GM23248 (cell line): Measurements from ENCODE around the gene NOTUM. TPM values are rescaled to one million over a fixed set of nuclear protein-coding genes. Genes with fewer than 3 reads are reported as not detected.
A peak's percentile ranks its signal among the peaks of the same experiment; 100 is the strongest.

Experiments used
- DNase-seq: peaks from one replicate; pipeline ENCODE4 v3.0.0-alpha.2; 2015
- H2AFZ ChIP-seq: fragments of 200-600 bp; sonication (generic); 2 replicates; pipeline ENCODE4 v1.6.1; 2016; ENCODE audit warnings: antibody characterized with exemption
- H3F3A ChIP-seq: fragments of 200-600 bp; sonication (generic); 2 replicates; pipeline ENCODE4 v1.6.1; 2016; ENCODE audit warnings: mild to moderate bottlenecking, antibody characterized with exemption, mixed run types; ENCODE audit not compliant: insufficient read depth
- H3K27ac ChIP-seq: fragments of 200-600 bp; sonication (generic); 2 replicates; pipeline ENCODE4 v1.5.1; 2016; ENCODE audit warnings: mild to moderate bottlenecking
- H3K27me3 ChIP-seq: fragments of 200-600 bp; sonication (generic); replicated peaks from 2 replicates; pipeline ENCODE4 v1.6.1; 2016; ENCODE audit warnings: mild to moderate bottlenecking; ENCODE audit not compliant: insufficient read depth
- H3K36me3 ChIP-seq: fragments of 200-600 bp; sonication (generic); 2 replicates; pipeline ENCODE4 v1.6.1; 2016; ENCODE audit warnings: low read depth, mild to moderate bottlenecking
- H3K4me1 ChIP-seq: fragments of 200-600 bp; sonication (generic); 2 replicates; pipeline ENCODE4 v1.6.1; 2016; ENCODE audit warnings: mild to moderate bottlenecking; ENCODE audit not compliant: insufficient read depth
- H3K4me2 ChIP-seq: fragments of 200-600 bp; sonication (generic); one replicate; pipeline ENCODE4 v1.6.1; 2016; ENCODE audit warnings: mild to moderate bottlenecking; ENCODE audit not compliant: unreplicated experiment
- H3K4me3 ChIP-seq: fragments of 200-600 bp; sonication (generic); 2 replicates; pipeline ENCODE4 v1.5.1; 2016; ENCODE audit warnings: mild to moderate bottlenecking
- H3K79me2 ChIP-seq: fragments of 200-600 bp; sonication (generic); 2 replicates; pipeline ENCODE4 v1.6.1; 2016; ENCODE audit warnings: mild to moderate bottlenecking; ENCODE audit not compliant: insufficient read depth
- H3K9ac ChIP-seq: fragments of 200-600 bp; sonication (generic); 2 replicates; pipeline ENCODE4 v1.6.1; 2016; ENCODE audit warnings: mild to moderate bottlenecking
- H3K9me2 ChIP-seq: fragments of 200-600 bp; sonication (generic); 2 replicates; pipeline ENCODE4 v1.6.1; 2016; ENCODE audit warnings: mixed run types, mild to moderate bottlenecking, moderate library complexity; ENCODE audit not compliant: insufficient read depth
- H3K9me3 ChIP-seq: fragments of 200-600 bp; sonication (generic); one replicate; pipeline ENCODE4 v1.6.1; 2017; ENCODE audit warnings: low read depth
- H4K20me1 ChIP-seq: fragments of 200-600 bp; sonication (generic); 2 replicates; pipeline ENCODE4 v1.6.0; 2016; ENCODE audit not compliant: insufficient read depth
- EZH2 ChIP-seq: fragments of 200-600 bp; sonication (generic); IDR thresholded peaks from 2 replicates; pipeline ENCODE4 v1.6.1; 2018; ENCODE audit warnings: antibody characterized with exemption, mild to moderate bottlenecking; ENCODE audit not compliant: insufficient read depth, poor library complexity, severe bottlenecking
- EZH2phosphoT487 ChIP-seq: fragments of 200-600 bp; sonication (generic); IDR thresholded peaks from 2 replicates; pipeline ENCODE4 v1.6.1; 2018; ENCODE audit warnings: antibody characterized with exemption, moderate library complexity, mild to moderate bottlenecking, low read depth; ENCODE audit not compliant: insufficient read depth
- WGBS, 2 experiments: methylation state at CpG; one replicate each; pipeline ENCODE4 v1.1.6; 2015 to 2017; ENCODE audit warnings: low lambda C conversion rate in 2 of 2, low coverage in 1 of 2; ENCODE audit errors: missing lambda C conversion rate in 2 of 2; 5-methylcytosine and 5-hydroxymethylcytosine counted together
- in situ Hi-C: fragments of 300-500 bp; cut with MboI; formaldehyde crosslinking; loops from 2 replicates; pipeline ENCODE4 v1.15.0; 2020
- polyA plus RNA-seq: library from polyadenylated mRNA; unstranded; fragments of >200 nt; fragmentation: Nextera tagmentation; extraction: Ambion mirVana; gene quantifications from 2 replicates; pipeline ENCODE4 v1.2.1, GENCODE V29; 2016
- total RNA-seq: library from RNA; depleted of rRNA; stranded (reverse); fragments of >200 nt; shearing (Covaris generic); gene quantifications from 2 replicates; pipeline ENCODE4 v1.2.3, GENCODE V29; 2014

The NOTUM gene
- total and polyA plus RNA-seq, 2 experiments from 2014 or later: not detected

DNA sequence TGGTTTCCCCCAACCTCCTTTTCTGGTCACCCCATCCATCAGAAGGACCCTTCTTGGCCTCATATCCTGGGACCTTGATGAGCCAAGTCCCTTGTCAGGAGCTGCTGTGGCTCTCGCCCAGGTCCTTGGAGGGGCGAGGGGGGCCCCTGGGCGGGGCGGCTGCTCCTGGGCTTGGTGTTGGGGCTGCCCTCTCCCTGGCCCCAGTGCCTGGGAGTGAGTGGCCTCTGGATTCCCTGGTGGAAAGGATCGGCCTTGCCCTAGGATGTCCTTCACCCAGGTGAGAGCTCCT is 6.2 kb upstream of the NOTUM start:
- Histone ChIP-seq H2AFZ (no peak overlapping the region), H3K9me3 (no peaks in the 10 kb centered on the region), H3K79me2 (no peaks in the 10 kb centered on the region), H3F3A (peaks cover 13% of the 10 kb centered on the region), H3K4me3 (no peak overlapping the region), H4K20me1 (no peaks in the 10 kb centered on the region), H3K4me1 (peaks cover 17% of the 10 kb centered on the region; the same call in 1 of the 2 replicates), H3K27ac (no peak overlapping the region), H3K4me2 (no peak overlapping the region), H3K9me2 (no peaks in the 10 kb centered on the region), H3K36me3 (no peaks in the 10 kb centered on the region), H3K9ac (no peak overlapping the region), H3K27me3 (no peaks in the 10 kb centered on the region)
- no peak for DNase-seq
- WGBS, 2 experiments: 25 to 48% methylated on average over 4 to 5 of the region's 5 CpGs
- no peak for TF ChIP-seq EZH2phosphoT487
- TF ChIP-seq EZH2: no peak
- in situ Hi-C loops: no loop called here

DNA sequence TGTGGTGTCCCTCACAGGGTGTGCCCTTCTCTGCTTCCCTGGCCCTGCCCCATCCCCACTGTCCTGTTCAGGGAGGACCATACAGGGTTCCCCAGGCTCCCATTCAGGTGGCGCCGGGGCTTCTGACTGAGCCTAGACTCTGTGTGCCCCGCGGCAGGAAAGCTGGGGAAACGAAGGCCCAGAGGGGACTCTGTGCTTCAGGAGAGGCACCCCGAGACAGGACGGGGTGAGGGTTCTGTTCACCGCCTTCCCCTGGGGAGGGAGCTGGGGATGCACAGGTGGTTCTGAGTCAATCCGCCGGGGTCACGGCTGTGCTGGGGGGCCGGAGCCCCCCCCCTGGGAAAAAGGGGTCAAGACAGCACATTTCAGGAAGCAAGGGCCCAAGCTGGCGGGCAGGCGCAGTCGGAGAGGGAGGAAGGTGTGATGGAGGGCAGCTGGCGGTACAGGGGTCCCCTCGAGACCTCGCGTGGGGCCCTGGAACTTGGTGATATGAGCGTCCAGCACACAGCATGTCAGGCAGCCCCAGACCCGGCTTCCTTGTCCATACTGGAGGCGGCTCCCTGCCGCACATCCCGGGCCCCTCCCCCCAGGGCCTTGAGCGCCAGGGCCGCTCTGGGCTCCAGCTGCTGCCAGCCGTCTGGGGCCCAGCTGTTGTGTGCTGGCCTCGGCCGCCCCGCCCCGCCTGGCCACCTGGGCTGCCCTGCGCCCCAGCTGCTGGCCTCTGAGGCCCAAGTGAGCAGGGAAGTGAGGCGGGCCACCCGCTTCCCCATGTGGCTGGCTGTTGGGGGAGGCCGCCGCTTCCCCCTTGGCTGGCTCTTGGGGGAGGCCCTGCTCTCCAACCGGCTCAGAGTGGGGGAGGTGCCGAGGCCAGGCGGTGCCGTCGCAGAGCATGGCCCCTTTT is 5.6 kb upstream of the NOTUM start:
- TF ChIP-seq EZH2 (no peak), EZH2phosphoT487 (no peak)
- Histone ChIP-seq H3K9me3 (no peaks in the 10 kb centered on the region), H4K20me1 (no peaks in the 10 kb centered on the region), H3K4me2 (no peak overlapping the region), H3K9ac (no peak overlapping the region), H3K79me2 (no peaks in the 10 kb centered on the region), H3K36me3 (no peaks in the 10 kb centered on the region), H3K4me1 (peaks cover 17% of the 10 kb centered on the region; the same call in 1 of the 2 replicates), H3K27me3 (no peaks in the 10 kb centered on the region), H3K9me2 (no peaks in the 10 kb centered on the region), H3K27ac (no peak overlapping the region), H2AFZ (no peak overlapping the region), H3F3A (peaks cover 13% of the 10 kb centered on the region), H3K4me3 (no peak overlapping the region)
- WGBS, 2 experiments: 62 to 63% methylated on average over 35 to 37 of the region's 41 CpGs
- in situ Hi-C loops: no loop called here
- no peak for DNase-seq

DNA sequence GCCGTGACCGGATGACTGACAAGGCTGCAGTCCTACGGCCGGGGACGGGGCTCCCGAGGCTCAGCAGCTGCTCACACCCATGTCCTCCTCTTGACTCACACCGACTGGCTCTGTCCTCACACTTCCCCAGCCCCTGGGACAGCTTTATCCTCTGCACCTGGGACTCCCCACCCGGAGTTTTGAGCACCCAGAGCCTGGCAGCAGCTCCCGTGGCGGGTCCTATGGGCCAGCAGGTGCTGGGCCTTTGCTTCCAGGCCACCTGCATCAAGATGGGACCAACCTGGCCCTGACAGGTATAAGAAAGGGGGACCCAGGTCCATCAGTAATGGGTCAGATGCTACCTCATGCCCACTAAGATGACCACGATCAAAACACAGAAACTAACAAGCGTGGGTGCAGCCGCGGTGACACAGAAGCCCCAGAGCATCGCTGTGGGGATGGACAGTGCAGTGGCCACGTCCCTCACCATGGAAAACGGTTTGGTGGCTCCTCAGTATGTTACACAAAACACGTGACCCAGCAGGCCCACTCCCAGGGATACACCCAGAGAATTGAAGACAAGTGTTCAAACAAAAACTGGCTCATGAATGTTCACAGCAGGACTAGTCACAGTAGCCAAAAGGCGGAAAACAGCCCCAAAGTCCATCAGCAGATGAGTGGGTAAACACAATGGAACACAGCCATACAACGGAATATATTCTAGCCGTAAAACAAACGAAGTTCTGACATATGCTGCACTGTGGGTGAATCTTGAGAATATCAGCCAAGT is 3.3 kb upstream of the NOTUM start:
- Histone ChIP-seq H3F3A (peaks cover 13% of the 10 kb centered on the region), H3K4me3 (no peak overlapping the region)
- WGBS, 2 experiments: 58 to 63% methylated on average over 22 of the region's 22 CpGs

DNA sequence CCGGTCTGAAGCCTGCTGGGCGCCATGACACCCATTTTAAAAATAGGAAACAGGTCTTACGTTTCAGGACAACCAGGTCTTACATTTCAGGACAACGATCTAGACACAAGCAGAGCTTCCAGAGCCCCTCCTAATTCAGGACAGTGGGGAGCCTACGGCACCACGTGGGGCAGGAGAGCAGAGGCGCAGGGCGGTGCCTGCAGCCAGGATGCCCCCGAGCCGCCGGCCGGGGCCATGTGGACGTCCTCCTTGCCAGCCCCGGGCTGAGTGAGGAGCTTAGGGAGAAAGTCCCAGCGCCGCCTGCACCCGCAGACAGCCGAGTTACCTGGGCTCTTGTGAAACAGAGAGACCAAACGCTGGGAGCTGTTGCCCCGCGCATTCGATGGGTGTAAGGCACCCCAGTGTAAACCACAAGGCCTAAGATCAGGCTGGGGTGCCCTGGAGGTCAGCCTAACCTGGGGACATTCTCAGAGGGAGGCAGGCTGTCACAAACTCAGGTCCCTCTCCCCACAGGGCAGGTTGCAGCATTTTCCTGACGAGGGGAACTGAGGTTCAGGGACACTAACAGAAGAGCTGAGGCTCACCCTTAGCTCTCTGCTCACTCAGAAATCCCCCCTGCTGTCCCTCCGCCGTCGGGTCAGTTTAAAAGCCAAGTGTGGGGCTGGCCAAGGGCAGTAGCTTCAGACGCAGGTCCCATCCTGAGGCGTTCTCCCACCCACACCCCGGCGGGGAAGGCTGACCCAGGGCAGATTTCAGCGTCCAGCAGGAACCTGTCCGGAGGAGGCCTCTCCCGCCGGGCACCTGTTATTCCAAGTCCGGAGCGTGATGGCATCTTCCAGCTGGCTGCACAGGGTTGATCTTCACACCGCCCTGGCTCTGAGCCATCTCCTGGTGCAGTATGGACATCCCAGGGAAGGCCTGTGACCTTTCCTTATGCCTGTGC is 1.8 kb upstream of the NOTUM start:
- Histone ChIP-seq H3K4me1 (peaks cover 13% of the 10 kb centered on the region; the same call in 1 of the 2 replicates), H2AFZ (no peak overlapping the region), H3K4me3 (no peak overlapping the region), H3K27ac (no peak overlapping the region), H3K9me3 (no peaks in the 10 kb centered on the region), H3K79me2 (no peaks in the 10 kb centered on the region), H3K4me2 (no peak overlapping the region), H4K20me1 (no peaks in the 10 kb centered on the region), H3K36me3 (no peaks in the 10 kb centered on the region), H3F3A (peaks cover 13% of the 10 kb centered on the region), H3K9ac (no peak overlapping the region), H3K9me2 (no peaks in the 10 kb centered on the region), H3K27me3 (peaks cover 20% of the 10 kb centered on the region)
- in situ Hi-C loops: no loop called here
- DNase-seq: no peak
- TF ChIP-seq EZH2 (no peak), EZH2phosphoT487 (no peak)
- 84 to 88% methylated on average over 35 to 36 of the region's 37 CpGs for WGBS, 2 experiments

More for the DNA sequence above, 3.3 kb upstream of the NOTUM start:
- H4K20me1 ChIP-seq: no peaks in the 10 kb centered on the region
- no peaks in the 10 kb centered on the region for H3K9me2 ChIP-seq
- H3K36me3 ChIP-seq: no peaks in the 10 kb centered on the region
- no peak overlapping the region for H3K9ac ChIP-seq
- DNase-seq: no peak
- peaks cover 17% of the 10 kb centered on the region; the same call in 1 of the 2 replicates for H3K4me1 ChIP-seq
- H3K9me3 ChIP-seq: no peaks in the 10 kb centered on the region
- H2AFZ ChIP-seq: no peak overlapping the region
- peak overlapping the region; percentile 59 for H3K27ac ChIP-seq
- H3K27me3 ChIP-seq: peaks cover 9% of the 10 kb centered on the region
- in situ Hi-C loops: no loop called here
- no peaks in the 10 kb centered on the region for H3K79me2 ChIP-seq
- TF ChIP-seq EZH2phosphoT487 (no peak), EZH2 (no peak)
- no peak overlapping the region for H3K4me2 ChIP-seq
